ENCODE data around the gene ADAMTS10. TPM values are rescaled to one million over a fixed set of nuclear protein-coding genes. Genes with fewer than 3 reads are reported as not detected.

The ADAMTS10 gene
- total and polyA plus RNA-seq, 2 of the 13 experiments (the other 11 are each of a cell fraction or from before 2014, with no cell fraction given): 0.49 to 1.7 TPM

DNA sequence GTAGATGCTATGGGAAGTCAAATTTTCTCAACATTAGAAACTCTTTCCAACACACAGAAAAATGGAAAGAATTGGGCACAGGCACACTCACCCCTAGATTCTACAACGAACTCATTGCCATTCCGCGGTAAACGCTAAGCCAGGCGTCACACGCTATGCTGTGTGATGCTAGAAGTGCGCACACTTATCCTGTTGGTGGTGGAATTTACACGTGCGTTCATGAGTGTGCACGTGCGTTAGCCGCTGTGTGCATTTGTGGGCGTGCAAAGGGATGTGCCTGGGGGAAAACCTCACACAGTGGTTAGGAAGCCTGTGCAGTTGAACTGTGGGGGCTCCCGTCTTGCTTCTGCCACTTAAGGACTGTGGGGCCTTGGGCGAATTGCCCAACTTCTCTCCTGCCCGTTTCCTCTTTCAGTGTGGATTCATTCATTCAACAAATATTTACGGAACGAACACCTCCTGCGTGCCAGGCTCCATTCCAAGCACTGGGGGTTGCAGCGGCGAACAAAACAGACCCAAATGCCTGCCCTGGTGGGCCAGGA lies 27.6 kb upstream of the ADAMTS10 start (continued):
- TF ChIP-seq TRIM22 (IDR thresholded peaks at IDR 0.05): no peak
- no peak for TF ChIP-seq IRX3 (CRISPR knock-in tag; IDR thresholded peaks at IDR 0.05; ENCODE audit: borderline replicate concordance, low read depth)
- no peak for TF ChIP-seq ZNF224 (CRISPR knock-in tag; IDR thresholded peaks at IDR 0.05)
- peak; percentile 37; the same call in 1 of the 2 replicates for TF ChIP-seq KAT8 (CRISPR knock-in tag; IDR thresholded peaks at IDR 0.05)
- no peak for TF ChIP-seq SRF (IDR thresholded peaks at IDR 0.05; ENCODE audit: low read depth, low read length)
- peak; percentile 76 for TF ChIP-seq HOXA3 (CRISPR knock-in tag; IDR thresholded peaks at IDR 0.05)
- TF ChIP-seq ZFYVE20 (CRISPR knock-in tag; IDR thresholded peaks at IDR 0.05; ENCODE audit: borderline replicate concordance, low read depth): no peak
- no peak for TF ChIP-seq POLR2AphosphoS5 (IDR thresholded peaks at IDR 0.05; ENCODE audit: low read depth, low read length)
- TF ChIP-seq, protein P1, sequence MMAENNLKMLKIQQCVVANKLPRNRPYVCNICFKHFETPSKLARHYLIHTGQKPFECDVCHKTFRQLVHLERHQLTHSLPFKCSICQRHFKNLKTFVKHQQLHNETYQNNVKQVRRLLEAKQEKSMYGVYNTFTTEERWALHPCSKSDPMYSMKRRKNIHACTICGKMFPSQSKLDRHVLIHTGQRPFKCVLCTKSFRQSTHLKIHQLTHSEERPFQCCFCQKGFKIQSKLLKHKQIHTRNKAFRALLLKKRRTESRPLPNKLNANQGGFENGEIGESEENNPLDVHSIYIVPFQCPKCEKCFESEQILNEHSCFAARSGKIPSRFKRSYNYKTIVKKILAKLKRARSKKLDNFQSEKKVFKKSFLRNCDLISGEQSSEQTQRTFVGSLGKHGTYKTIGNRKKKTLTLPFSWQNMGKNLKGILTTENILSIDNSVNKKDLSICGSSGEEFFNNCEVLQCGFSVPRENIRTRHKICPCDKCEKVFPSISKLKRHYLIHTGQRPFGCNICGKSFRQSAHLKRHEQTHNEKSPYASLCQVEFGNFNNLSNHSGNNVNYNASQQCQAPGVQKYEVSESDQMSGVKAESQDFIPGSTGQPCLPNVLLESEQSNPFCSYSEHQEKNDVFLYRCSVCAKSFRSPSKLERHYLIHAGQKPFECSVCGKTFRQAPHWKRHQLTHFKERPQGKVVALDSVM (CRISPR knock-in tag; IDR thresholded peaks at IDR 0.05): no peak
- TF ChIP-seq, protein P2, sequence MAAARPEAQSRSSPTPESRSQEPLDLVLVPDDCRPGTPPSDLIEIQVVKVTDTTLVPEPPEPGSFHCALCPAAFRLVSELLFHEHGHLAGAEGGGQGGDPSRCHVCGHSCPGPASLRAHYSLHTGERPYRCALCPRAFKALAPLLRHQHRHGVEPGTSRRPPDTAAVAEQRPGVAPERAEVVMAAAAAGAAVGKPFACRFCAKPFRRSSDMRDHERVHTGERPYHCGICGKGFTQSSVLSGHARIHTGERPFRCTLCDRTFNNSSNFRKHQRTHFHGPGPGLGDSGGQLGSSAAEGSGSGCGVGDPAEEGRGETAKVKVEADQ (CRISPR knock-in tag; IDR thresholded peaks at IDR 0.05; ENCODE audit: borderline replicate concordance): no peak
- no peak for TF ChIP-seq NFYB (CRISPR knock-in tag; IDR thresholded peaks at IDR 0.05)
- no peak for TF ChIP-seq ZIK1 (CRISPR knock-in tag; IDR thresholded peaks at IDR 0.05; ENCODE audit: borderline replicate concordance, low read depth)
- no peak for TF ChIP-seq ZC3H13 (CRISPR knock-in tag; IDR thresholded peaks at IDR 0.05)
- no peak for TF ChIP-seq NR2C2 (CRISPR knock-in tag; IDR thresholded peaks at IDR 0.05; ENCODE audit: borderline replicate concordance)
- no peak for TF ChIP-seq CEBPZ (IDR thresholded peaks at IDR 0.05; ENCODE audit: low read length)
- TF ChIP-seq ATF3 (CRISPR knock-in tag; IDR thresholded peaks at IDR 0.05): no peak
- peak; percentile 48; the same call in 1 of the 2 replicates for TF ChIP-seq RXRB (CRISPR knock-in tag; IDR thresholded peaks at IDR 0.05; ENCODE audit: borderline replicate concordance)
- no peak for TF ChIP-seq ZBTB26 (CRISPR knock-in tag; IDR thresholded peaks at IDR 0.05; ENCODE audit: borderline replicate concordance)

Measured in HepG2 (cell line).